ENCODE data around the gene ITM2B.

DNA sequence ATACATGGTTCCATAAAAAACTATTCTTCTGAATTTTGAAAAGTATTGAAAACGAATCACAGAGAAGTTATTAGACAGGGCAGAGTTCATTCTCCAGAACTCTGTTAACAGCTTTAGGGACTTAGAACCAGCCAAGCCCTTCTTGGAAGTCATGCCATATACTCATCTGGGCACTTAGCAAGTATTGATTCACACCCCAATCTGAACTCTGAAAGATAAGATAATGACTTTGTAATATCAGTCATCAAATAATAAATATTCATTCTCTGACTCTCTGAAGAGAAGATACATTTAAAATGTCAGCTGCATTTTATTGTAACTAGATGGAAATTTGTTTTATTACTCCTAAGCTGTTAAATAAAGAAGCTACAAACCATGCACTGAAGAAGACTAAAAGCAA, 43.8 kb upstream of the ITM2B start:
- TF ChIP-seq, protein P1, sequence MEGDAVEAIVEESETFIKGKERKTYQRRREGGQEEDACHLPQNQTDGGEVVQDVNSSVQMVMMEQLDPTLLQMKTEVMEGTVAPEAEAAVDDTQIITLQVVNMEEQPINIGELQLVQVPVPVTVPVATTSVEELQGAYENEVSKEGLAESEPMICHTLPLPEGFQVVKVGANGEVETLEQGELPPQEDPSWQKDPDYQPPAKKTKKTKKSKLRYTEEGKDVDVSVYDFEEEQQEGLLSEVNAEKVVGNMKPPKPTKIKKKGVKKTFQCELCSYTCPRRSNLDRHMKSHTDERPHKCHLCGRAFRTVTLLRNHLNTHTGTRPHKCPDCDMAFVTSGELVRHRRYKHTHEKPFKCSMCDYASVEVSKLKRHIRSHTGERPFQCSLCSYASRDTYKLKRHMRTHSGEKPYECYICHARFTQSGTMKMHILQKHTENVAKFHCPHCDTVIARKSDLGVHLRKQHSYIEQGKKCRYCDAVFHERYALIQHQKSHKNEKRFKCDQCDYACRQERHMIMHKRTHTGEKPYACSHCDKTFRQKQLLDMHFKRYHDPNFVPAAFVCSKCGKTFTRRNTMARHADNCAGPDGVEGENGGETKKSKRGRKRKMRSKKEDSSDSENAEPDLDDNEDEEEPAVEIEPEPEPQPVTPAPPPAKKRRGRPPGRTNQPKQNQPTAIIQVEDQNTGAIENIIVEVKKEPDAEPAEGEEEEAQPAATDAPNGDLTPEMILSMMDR (IDR thresholded peaks at IDR 0.05; ENCODE audit: insufficient read depth, low read length) = no peak
- TF ChIP-seq GABPA (IDR thresholded peaks at IDR 0.05; ENCODE audit: low read depth) = no peak
- TF ChIP-seq POLR2AphosphoS5 (IDR thresholded peaks at IDR 0.05; ENCODE audit: low read depth) = no peak

Measured in HL-60 (cell line).